RPMI8226 (cell line): Measurements from ENCODE around the gene TRAM2.

Source experiments
- DNase-seq: peaks from one replicate; pipeline ENCODE4 v3.0.0-alpha.2; 2015

The TRAM2 gene

DNA sequence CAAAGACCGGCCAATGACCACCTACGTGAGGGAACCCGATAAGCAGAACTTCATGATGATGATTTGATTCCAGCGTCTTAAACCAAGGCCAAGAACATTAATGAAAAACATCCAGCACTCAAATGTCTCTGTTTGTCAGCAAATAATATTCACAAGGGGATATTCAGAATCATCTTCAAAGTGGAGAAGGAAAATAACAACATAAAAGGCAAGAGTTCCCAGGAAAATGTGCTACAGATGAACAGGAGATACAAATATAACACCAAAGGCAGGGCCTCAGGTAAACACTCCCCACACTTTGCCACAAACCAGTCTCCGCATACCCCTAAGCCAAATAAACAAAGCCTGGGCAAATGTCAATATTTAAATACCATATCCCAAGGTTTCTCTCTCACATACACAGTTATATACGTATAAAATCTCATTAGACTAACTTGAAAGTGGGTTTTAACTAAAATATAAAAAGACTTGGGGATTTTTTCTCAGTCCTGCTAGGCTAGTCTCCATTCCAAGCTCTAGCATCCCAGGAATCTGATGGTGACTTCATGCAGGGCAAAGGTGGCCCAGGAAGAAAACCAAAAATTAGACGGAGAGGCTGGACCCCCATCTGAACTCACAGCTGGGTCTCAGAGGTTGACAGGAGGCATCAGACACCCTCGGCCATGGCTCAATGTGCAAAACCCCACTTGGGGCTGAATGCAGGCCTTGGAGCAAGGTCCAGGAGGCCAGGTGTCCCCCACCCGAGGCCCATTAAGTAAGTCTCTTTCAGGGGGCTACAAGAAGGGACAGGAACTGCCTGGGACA lies 32.1 kb downstream of the TRAM2 start:
- DNase-seq, result no peak

DNA sequence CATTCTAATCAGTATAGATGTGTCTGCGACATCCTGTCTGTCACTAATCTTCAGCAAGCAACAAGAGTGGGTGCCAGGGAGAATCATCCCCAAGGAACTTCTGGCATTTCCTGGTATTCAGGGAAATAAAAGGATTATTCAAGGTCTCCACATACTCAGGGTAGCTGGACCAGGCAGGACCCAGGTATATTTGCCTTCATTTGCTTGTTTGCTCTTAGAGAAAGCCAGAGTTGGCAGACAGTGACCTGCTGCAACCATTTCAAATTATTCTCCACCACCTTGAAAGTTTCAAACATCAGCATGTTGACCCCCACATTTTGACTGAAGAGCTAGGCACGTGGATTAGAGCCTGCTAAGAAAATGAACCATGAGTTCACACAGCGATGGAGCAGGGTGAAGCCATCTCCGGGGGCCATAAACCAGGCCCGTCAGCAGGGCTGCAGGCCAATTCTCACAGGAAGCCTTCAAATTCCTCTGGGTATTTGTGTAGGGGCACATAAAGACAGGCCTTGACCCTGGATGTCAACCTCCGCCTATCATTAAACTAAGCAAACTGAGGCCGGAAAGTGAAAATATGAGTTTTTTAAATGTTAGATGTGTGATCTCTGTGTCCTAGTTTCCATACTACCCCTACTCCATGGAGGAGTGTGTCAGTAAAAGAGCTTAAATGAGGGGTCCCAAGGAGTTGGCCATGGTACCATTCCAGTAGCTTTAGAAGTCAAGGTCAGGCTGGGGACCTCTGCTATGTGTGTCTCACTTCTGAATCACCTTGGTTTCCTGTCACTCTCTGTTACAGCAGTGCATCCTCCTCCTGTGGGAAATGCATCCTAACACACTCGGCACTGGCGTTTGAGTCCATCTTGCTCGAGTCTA lies 32.9 kb downstream of the TRAM2 start:
- DNase-seq, result no peak

DNA sequence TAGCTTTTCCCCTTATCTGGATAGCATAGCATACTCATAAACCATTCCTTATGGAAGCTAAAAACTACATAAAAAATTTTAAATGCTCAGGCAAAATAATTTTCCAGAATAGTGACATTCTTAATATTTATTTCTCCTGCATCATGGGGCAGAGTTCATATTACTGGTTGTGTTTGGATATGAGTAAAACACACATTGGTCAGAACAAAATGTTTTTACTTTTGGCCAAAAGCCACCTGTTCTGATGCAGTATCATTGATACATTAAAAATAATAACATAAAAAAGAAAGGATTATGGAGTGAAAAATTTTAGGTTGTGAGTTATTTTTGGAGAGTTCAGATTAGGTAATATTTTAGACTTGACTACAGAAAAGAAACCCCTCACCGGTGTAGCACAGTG lies 33.6 kb downstream of the TRAM2 start:
- no peak for DNase-seq

DNA sequence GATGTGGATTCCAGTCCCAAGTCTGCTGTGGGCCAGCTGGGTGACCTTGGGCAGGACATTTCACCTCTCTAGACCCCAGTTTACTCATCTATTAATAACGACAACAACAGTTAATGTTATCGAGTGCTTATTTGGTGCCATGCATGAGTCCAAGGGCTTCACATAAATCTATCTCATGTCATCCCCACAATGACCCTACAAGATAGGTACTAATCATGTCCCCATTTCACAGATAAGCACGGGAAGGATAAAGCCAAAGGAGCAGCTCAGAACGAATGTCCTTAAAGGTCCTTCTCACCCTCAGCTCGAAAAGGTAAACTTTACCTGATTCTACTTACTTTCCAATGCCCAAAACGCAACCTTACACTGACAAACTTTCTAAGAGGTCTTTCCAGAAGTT lies 35.7 kb downstream of the TRAM2 start:
- DNase-seq, result no peak

- DNase-seq, result no peak
These were observed 36.5 kb downstream of the TRAM2 start for GRCh38 chr6:52540286-52540902.

GRCh38 chr6:52539607-52540006 lies 37.3 kb downstream of the TRAM2 start:
- DNase-seq, result no peak

GRCh38 chr6:52538901-52539354 lies 37.9 kb downstream of the TRAM2 start:
- no peak for DNase-seq

DNA sequence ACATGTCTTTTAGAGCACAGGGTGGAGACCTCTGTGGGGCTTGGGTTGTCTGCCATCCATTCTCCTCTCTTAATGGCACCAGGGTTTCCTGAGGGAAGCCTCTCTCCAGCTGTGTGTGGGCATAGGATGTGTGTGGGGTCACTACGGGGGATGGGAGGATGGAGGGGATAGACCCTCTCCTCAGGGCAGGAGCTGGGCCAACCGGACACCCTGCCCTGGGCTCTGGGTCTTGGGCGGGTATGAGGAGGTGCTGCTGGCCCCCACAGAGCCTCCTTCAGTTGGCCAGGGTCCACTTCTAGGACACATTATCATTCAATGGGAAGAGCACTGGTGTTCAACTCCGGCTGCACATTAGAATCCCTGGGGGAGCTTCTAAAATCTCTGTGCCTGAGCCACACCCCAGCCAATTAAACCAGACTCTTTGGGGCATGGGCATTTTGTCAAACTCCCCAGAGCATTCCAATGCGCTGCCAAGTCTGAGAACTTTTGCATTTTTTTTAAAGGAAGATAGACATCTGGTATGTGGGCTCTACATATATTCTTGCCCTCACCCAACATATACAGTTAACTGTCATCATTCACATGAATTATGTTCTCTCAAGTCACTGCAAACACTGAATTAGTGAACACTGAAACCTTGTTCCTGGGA lies 38.5 kb downstream of the TRAM2 start:
- DNase-seq, result peak; percentile 52

GRCh38 chr6:52537001-52537753 lies 39.7 kb downstream of the TRAM2 start:
- peak; percentile 89 for DNase-seq

- peak; percentile 89 for DNase-seq
These were observed 40.4 kb downstream of the TRAM2 start for GRCh38 chr6:52536424-52536916.

GRCh38 chr6:52535711-52536423 lies 41.0 kb downstream of the TRAM2 start:
- peak; percentile 43 for DNase-seq

GRCh38 chr6:52534966-52535390 lies 41.9 kb downstream of the TRAM2 start:
- DNase-seq, result peak; percentile 41

DNA sequence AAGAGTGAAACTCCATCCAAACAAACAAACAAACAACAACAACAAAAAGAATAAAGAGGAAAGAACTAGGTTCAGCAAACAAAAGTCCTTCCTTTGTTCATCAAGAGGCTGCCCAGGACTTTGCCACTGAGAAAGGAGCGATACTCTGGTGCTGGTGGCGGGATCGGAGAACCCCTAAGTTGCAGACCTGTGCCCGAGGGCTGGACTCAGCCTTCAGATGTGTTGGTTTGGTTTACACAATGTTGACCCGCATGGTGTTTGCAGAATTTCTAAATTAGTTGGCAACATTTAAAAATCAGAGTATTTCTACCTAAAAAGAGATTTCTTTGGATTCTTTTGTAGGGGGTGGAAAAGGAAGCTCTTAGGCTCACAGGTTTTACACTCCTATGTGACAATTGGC lies 42.5 kb downstream of the TRAM2 start:
- no peak for DNase-seq

DNA sequence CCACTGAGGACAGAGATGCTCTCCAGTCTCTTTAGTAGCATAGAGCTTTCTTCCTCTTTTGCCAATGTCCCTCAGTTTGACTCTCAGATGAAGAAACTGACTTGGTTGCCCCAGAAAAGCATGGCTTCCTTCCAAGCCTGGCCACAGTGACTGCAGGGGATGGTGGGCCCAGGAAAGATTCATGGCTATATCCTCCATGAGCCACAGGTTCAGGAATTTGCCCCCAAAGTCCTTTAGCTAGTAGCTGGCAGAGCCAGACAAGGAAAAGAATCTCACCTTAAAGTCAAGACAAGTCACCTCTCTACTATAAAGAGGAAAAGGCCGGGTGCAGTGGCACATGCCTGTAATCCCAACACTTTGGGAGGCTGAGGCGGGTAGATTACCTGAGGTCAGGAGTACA lies 43.4 kb downstream of the TRAM2 start:
- no peak for DNase-seq

DNA sequence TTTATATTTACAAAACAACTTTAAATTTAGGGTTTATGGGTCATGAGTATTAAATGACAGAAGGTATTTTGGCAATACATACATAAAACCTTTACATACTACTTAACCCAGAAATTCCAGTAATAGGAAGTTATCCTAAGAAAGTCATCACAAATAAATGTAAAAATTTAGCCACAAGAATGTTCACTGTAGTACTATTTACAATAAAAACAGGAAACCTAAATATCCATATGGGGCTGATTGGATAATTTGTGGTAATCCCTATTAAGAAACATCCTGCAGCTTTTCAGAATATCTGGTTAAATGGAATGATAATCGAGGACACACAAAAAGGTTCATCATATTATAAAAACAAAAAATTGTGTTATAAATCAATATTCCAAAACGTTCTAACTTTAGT lies 44.4 kb downstream of the TRAM2 start:
- no peak for DNase-seq

GRCh38 chr6:52531834-52532233 lies 45.0 kb downstream of the TRAM2 start:
- no peak for DNase-seq

- DNase-seq, result no peak
These were observed 45.5 kb downstream of the TRAM2 start for GRCh38 chr6:52531396-52531795.

- no peak for DNase-seq
These were observed 46.5 kb downstream of the TRAM2 start for GRCh38 chr6:52530351-52530750.

- peak; percentile 91 for DNase-seq
These were observed 47.5 kb downstream of the TRAM2 start for GRCh38 chr6:52529311-52529710.

GRCh38 chr6:52527436-52527835 lies 49.4 kb downstream of the TRAM2 start:
- DNase-seq, result no peak

DNA sequence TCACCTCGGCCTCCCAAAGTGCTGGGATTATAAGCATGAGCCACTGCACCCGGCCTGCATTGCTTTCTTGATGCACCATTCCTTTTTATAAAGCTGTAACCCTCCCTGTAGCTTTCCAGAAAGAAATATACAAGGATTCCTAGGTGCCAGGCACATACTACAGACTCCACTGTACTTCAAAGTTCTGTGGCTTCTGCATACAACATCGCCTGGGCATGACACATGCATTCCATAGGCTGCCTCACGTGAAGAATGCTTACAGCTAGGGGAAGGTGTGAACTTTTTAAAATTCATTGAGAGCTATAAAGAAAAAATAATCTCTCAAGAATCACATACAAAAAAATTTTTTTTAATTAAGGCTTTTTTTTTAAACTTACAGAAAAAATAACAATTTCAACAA lies 50.2 kb downstream of the TRAM2 start:
- DNase-seq, result no peak
